HG02759 (cell line): Measurements from ENCODE around the gene TSPO.
"Not testable (repeated sequence)": the region's sequence is repeated elsewhere in the genome, so short reads cannot be mapped to it uniquely, and the experiment has no call there.

Experiments
- ATAC-seq: cut with Tn5 transposase; IDR thresholded peaks from one replicate; pipeline ENCODE4 v1.9.1; 2021; ENCODE audit warnings: mild to moderate bottlenecking, moderate library complexity; ENCODE audit not compliant: unreplicated experiment

TSPO gene

DNA sequence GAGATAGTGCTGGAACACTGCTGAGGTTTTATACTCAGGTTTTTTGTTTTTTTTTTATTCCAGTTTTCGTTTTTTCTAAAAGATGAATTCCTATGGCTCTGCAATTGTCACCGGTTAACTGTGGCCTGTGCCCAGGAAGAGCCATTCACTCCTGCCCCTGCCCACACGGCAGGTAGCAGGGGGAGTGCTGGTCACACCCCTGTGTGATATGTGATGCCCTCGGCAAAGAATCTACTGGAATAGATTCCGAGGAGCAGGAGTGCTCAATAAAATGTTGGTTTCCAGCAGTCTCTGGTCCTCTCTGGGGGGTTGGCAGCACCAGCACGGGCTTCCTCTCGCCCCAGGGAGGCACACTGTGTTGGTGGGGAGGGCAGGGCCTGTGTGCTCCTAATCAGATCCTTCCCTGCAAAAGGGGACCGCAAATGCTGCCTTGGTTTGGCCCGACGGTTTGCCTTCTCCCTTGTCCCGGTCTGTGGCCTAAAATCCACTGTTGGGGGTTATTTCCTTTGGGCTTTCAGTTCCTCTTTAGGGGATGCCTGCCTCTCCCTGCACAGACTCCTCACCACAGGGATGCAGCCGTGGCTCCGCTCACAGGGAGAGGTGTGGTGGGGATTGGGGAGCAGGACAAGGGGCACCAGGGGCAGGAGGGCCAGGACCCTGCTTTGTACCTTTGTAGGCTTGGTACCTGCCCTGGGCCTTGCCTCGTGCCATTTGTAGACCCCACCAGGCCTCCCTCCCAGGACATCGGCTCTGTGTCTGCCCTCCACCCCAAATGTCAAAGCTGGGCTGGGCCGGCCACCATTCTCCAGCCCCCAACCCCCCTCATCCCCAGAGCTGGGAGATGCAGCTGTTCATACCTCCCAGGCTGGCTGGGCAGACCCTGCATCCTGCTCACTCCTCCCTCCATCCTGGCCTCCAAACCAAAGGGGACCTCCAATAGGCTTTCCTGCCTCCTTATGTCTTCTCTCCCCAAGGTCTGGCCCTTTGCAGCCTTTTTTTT lies 21.6 kb upstream of the TSPO start:
- ATAC-seq, result no peak

- no peak for ATAC-seq
These were observed 19.4 kb upstream of the TSPO start for GRCh38 chr22:43131773-43132501.

GRCh38 chr22:43133401-43133800 lies 18.0 kb upstream of the TSPO start:
- ATAC-seq, result no peak

GRCh38 chr22:43134553-43134952 lies 16.8 kb upstream of the TSPO start:
- no peak for ATAC-seq

DNA sequence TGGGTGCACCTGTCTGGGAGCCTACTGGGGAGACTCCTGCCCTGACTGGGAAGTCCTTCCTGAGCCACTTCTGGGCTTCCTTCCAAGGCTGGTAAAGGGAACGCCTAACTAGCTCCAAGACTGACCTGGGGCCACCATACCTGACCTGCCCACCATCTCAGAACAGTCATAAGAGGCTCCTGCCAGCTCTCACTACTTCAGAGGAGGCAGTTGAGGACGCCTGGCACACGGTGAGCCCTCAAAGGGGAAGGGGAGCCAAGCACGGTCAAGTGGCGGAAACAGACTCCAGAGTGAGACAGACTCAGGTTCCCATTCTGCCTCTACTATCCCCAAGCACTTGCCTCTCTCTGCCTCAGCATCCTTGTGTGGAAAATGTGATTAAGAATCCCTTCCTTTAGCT lies 15.8 kb upstream of the TSPO start:
- ATAC-seq, result no peak

DNA sequence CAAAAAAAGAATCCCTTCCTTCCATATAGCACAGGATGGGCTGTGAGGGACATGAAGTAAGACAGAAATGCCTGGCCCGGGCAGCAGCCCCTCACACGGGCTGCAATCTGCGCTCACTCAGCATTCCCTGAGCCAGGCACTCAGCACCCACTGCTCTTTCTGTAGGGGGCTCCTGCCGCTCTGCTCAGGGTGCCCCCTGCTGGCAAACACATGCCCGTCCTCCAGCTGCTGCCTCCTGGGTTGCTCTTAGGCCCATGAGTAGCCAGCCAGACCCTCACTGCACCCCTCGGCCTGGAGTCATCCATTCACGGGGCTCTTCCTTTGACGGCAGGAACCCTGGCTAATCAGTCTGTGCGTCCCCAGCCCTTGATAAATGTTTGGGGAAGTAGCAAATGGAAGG lies 15.1 kb upstream of the TSPO start:
- ATAC-seq, result no peak

- no peak for ATAC-seq
These were observed 14.6 kb upstream of the TSPO start for GRCh38 chr22:43136801-43137200.

DNA sequence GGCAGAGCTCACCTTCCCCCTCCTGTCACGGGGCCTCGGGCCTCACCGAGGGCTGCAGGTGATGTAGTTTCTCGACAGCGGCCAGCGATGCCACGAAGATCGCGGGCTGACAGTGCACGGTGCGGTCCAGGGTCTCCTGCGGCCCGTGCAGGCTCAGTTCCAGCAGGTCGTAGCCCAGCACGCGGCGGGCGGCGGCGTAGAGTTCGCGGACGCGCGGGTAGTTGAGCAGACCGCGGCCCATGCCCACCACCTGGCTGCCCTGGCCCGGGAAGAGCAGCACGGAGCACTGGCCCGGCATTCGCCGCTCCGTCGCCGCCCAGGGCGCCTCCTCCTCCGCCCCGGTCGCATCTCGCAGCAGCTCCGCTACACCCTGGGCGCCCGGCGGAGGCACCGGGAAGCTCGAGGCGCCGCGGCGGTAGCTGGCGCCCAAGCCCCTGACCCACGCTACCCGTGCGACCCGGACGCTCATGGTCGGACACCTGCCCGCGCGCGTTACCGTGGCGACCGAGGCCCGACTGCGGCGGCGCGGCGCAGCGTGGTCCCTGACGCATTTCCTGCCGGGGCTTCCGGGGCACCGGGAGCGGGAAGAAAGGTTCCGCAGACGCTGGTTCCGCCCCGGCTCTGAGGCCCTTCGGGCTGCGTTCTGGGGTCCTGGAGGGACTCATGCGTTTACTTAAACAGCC lies 8.3 kb upstream of the TSPO start, which contains the start of gene MCAT:
TSS of gene MCAT (minus strand) at position 519 of the 683 bp plus-strand sequence. CDS start at position 469, 50 bp downstream.
- ATAC-seq, result peak; percentile 88

DNA sequence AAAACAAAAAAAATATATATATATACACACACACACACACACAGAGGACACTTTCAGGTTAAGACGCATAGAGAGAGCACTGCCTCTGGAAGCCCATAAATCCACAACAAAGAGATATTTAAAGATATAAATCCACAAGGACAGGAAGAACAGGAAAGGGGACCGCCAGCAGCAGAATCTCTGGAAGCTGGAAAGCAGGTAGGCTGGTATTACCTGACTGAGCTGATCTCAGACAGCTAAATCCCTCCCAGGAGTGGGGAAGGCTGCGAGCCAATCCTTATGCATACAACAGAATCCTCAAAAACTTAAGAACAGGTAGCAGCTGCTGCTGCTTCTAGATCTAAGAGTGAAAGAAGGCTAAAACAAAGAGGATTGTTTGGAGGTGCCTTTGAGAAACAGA lies 6.4 kb upstream of the TSPO start:
- ATAC-seq, result no peak

- not testable (repeated sequence) for ATAC-seq
These were observed 6.0 kb upstream of the TSPO start for GRCh38 chr22:43145371-43145770.

DNA sequence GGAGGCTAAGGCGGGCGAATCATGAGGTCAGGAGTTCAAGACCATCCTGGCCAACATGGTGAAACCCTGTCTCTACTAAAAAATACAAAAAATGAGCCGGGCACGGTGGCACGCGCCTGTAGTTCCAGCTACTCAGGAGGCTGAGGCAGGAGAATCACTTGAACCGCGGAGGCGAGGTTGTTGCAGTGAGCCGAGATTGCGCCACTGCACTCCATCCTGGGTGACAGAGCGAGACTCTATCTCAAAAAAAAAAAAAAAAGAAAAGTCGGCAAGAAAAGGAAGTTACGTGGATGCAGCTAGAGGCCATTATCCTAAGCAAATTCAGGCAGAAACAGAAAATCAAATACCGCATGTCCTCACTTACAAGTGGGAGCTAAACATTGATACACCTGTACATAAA lies 5.0 kb upstream of the TSPO start:
- not testable (repeated sequence) for ATAC-seq

- ATAC-seq, result no peak
These were observed 3.5 kb upstream of the TSPO start for GRCh38 chr22:43147821-43148220.

DNA sequence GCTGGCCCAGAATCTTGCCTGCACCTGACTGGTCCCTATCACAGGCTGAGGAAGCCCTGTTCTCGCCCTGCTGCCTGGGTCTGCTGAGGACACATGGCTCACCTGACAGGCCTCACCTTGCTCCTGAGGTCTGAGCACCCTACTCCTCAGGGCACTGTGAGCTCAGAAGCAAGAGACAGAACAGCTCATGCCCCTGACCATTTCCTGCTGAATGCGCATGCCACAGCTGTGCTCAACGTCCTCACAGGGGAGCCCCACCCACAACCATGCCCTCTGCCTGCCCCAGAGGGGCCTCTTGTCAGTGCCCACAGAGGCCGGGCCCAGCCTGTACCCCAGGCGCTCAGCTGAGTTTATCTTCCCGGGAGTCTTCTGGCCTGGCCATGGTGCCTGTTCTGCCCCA lies 2.8 kb upstream of the TSPO start:
- no peak for ATAC-seq

DNA sequence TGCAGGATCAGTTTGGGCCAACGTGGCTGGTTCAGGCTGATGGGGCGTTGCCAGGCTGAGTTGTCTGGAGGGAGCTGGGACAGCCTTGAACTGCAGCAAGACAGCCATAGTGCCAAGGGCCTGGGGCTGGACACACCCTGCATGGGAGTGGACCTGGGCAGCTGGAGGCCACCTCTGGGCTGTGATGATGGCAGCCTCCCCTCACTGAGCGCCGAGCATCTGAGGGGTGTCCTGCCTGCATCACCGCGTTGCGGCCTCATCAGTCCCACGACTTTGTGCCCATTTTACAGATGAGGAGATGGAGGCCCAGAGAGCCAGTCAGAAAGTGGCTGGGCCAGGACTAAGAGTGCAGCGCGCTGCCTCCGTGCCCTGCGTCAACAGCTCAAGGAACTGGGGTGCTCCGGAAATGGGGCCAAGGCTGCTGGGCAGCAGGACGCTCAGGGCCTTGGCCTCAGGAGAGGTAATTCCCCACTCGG lies 590 bp upstream of the TSPO start:
- ATAC-seq, result no peak

DNA sequence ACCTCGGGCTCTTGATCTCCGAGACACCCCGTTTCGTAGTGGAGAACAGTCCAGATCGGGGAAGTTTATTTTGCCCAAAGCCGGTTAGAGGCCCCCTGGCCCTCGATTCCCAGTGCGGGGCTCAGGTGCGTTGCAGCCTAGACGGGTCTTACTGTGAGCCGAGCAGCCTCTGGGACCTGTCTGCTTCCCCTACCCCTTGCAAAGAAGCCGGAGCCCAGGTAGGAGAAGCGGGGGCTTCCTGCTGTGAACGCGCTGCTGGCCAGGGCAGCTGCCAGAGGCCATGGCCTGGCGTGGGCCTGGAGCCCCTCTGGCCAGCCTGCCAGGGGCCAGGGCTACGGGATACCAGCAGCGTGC lies 621 bp downstream of the TSPO start:
- no peak for ATAC-seq

GRCh38 chr22:43152357-43153071 lies 1.2 kb downstream of the TSPO start:
- no peak for ATAC-seq

GRCh38 chr22:43153899-43154298 lies 2.5 kb downstream of the TSPO start:
- ATAC-seq, result no peak

GRCh38 chr22:43154887-43155536 lies 3.7 kb downstream of the TSPO start:
- ATAC-seq, result no peak

DNA sequence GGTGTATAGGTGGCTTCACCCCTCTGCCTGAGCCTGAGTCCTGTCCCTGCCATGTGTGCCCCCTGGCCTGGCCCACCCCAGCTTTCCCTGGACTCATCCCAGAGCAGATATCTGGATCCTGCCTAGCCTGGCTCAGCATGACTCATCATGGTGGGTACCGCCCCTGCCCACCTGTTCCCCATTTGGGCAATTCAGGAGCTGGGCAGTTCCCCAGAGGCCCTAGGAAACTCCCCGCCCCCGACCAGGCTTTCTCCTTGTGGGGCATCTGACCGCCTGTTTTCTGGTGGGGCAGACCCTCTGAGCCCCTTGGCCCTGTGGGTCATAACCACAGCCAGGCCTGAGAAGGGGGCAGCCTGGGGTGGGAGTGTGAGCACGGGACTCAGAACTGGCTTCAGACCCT lies 4.4 kb downstream of the TSPO start:
- no peak for ATAC-seq

GRCh38 chr22:43156413-43156812 lies 5.1 kb downstream of the TSPO start:
- ATAC-seq, result no peak
